Measurements from ENCODE around the gene ARHGAP33. TPM values are rescaled to one million over a fixed set of nuclear protein-coding genes. Genes with fewer than 3 reads are reported as not detected.

The ARHGAP33 gene
- total and polyA plus RNA-seq, 2 donors from 2014 or later: 5.6 to 18.5 TPM

DNA sequence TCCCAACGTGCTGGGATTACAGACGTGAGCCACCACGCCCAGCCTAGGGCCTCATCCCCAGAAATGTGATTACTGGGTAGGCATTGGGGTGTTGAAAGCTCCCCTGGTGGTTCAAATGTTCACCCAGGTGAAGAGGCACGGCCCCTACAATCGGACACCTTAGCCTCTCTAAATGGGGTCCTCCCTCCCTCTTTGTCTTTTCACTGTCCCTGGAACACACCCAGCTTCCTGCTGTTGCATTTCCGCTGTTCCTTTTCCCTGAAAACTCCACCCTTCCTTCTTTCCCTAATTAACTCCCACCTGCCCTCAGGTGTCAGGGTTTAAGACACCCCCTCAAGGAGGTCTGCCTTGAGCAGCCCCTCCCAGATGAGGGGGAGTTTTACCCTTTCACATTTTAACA, 40.9 kb downstream of the ARHGAP33 start:
- intact Hi-C loops (cut with DNase I): no loop called here
- Histone ChIP-seq H3K27me3 (ENCODE audit: control insufficient read depth, insufficient read depth, low read length) (no peaks in the 10 kb centered on the region), H3K36me3 (ENCODE audit: control insufficient read depth in 2 of 3, insufficient read depth in 3 of 3, low read length in 3 of 3) (no peaks in the 10 kb centered on the region), H3K4me3 (ENCODE audit: low read length in 3 of 3) (no peak overlapping the region), H3K4me1 (ENCODE audit: control insufficient read depth in 2 of 3, insufficient read depth in 2 of 3, low read depth in 1 of 3, low read length in 3 of 3) (peaks cover 0 to 4% (median 0%) of the 10 kb centered on the region in 3 donors), H3K27ac (ENCODE audit: low read depth in 2 of 2, low read length in 2 of 2) (no peak overlapping the region), H3K9ac (ENCODE audit: low read length in 3 of 3) (no peak overlapping the region), H3K9me3 (ENCODE audit: control insufficient read depth in 2 of 3, insufficient read depth in 1 of 3, low read length in 3 of 3) (no peaks in the 10 kb centered on the region)
- TF ChIP-seq, protein P1, sequence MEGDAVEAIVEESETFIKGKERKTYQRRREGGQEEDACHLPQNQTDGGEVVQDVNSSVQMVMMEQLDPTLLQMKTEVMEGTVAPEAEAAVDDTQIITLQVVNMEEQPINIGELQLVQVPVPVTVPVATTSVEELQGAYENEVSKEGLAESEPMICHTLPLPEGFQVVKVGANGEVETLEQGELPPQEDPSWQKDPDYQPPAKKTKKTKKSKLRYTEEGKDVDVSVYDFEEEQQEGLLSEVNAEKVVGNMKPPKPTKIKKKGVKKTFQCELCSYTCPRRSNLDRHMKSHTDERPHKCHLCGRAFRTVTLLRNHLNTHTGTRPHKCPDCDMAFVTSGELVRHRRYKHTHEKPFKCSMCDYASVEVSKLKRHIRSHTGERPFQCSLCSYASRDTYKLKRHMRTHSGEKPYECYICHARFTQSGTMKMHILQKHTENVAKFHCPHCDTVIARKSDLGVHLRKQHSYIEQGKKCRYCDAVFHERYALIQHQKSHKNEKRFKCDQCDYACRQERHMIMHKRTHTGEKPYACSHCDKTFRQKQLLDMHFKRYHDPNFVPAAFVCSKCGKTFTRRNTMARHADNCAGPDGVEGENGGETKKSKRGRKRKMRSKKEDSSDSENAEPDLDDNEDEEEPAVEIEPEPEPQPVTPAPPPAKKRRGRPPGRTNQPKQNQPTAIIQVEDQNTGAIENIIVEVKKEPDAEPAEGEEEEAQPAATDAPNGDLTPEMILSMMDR (IDR thresholded peaks at IDR 0.05; ENCODE audit: borderline replicate concordance, extremely low read depth, insufficient read depth): no peak
- DNase-seq (no peak), FAIRE-seq (no peak)

DNA sequence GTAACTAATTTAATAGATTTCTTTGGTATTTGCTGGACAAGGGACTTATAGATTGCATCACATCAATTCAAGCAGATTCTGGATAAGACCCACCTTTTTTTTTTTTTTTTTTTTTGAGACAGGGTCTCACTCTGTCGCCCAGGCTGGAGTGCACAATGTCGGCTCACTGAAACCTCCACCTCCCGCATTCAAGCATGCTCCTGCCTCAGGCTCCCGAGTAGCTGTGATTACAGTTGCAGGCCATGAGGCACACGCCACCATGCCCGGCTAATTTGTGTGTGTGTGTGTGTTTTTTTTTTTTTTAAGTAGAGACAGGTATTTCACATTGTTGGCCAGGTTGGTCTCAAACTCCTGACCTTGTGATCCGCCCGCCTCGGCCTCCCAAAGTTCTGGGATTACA, 41.5 kb downstream of the ARHGAP33 start:
- no peak overlapping the region for H3K4me3 ChIP-seq (ENCODE audit: low read length in 3 of 3)
- TF ChIP-seq, protein P1 (IDR thresholded peaks at IDR 0.05; ENCODE audit: borderline replicate concordance, extremely low read depth, insufficient read depth): no peak
- FAIRE-seq (no peak), DNase-seq (no peak)
- H3K27ac ChIP-seq (ENCODE audit: low read depth in 2 of 2, low read length in 2 of 2): no peak overlapping the region
- H3K27me3 ChIP-seq (ENCODE audit: control insufficient read depth, insufficient read depth, low read length): no peaks in the 10 kb centered on the region
- no peak overlapping the region for H3K9ac ChIP-seq (ENCODE audit: low read length in 3 of 3)
- peaks cover 0 to 4% (median 0%) of the 10 kb centered on the region in 3 donors for H3K4me1 ChIP-seq (ENCODE audit: control insufficient read depth in 2 of 3, insufficient read depth in 2 of 3, low read depth in 1 of 3, low read length in 3 of 3)
- intact Hi-C loops (cut with DNase I): no loop called here
- H3K36me3 ChIP-seq (ENCODE audit: control insufficient read depth in 2 of 3, insufficient read depth in 3 of 3, low read length in 3 of 3): no peaks in the 10 kb centered on the region
- H3K9me3 ChIP-seq (ENCODE audit: control insufficient read depth in 2 of 3, insufficient read depth in 1 of 3, low read length in 3 of 3): no peaks in the 10 kb centered on the region

DNA sequence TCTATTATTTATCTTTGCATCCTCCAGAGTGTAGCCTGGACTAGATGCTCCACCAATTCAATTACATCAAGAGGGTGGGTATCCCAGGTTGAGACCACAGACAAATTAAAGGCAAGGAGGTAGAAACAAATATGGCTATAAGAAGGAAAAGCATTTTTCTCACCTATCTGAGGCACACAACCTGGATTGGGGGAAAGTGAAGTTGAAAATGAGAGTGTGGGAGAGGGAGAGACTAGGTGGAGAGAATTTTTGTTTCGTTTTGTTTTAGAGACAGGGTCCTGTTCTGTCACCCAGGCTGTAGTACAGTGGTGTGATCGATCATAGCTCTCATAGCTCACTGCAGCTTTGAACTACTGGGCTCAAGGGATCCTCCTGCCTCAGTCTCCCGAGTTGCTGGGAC, 43.1 kb downstream of the ARHGAP33 start:
- H3K9ac ChIP-seq (ENCODE audit: low read length in 3 of 3): no peak overlapping the region
- H3K27ac ChIP-seq (ENCODE audit: low read depth in 2 of 2, low read length in 2 of 2): no peak overlapping the region
- no peaks in the 10 kb centered on the region for H3K9me3 ChIP-seq (ENCODE audit: control insufficient read depth in 2 of 3, insufficient read depth in 1 of 3, low read length in 3 of 3)
- TF ChIP-seq, protein P1 (IDR thresholded peaks at IDR 0.05; ENCODE audit: borderline replicate concordance, extremely low read depth, insufficient read depth): no peak
- no peaks in the 10 kb centered on the region for H3K36me3 ChIP-seq (ENCODE audit: control insufficient read depth in 2 of 3, insufficient read depth in 3 of 3, low read length in 3 of 3)
- no peak overlapping the region for H3K4me3 ChIP-seq (ENCODE audit: low read length in 3 of 3)
- H3K27me3 ChIP-seq (ENCODE audit: control insufficient read depth, insufficient read depth, low read length): no peaks in the 10 kb centered on the region
- intact Hi-C loops (cut with DNase I): no loop called here
- no peak for DNase-seq
- FAIRE-seq: no peak
- H3K4me1 ChIP-seq (ENCODE audit: control insufficient read depth in 2 of 3, insufficient read depth in 2 of 3, low read depth in 1 of 3, low read length in 3 of 3): no peaks in the 10 kb centered on the region

DNA sequence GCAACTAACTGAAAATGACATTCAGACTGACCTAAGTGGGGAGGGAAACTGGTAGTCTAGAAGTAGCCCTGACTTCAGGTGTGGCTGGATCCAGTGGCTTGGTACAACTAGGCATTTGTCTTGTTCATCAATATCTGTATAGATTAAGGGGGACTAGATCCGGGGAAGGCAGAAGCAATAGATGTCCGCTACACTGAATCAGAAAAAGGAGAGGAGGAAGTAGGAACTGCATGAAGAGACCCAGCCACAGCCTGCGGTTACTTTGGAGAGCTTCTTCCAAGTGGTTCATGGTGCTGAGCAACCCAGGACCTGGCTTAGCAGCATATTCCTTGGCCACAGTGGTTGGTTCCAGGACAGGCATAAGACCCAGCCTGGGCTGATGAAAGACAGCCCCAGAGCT, 47.2 kb downstream of the ARHGAP33 start:
- Histone ChIP-seq H3K4me1 (ENCODE audit: control insufficient read depth in 2 of 3, insufficient read depth in 2 of 3, low read depth in 1 of 3, low read length in 3 of 3) (no peaks in the 10 kb centered on the region), H3K4me3 (ENCODE audit: low read length in 3 of 3) (no peak overlapping the region), H3K27ac (ENCODE audit: low read depth in 2 of 2, low read length in 2 of 2) (no peak overlapping the region), H3K9ac (ENCODE audit: low read length in 3 of 3) (no peak overlapping the region), H3K9me3 (ENCODE audit: control insufficient read depth in 2 of 3, insufficient read depth in 1 of 3, low read length in 3 of 3) (no peaks in the 10 kb centered on the region), H3K27me3 (ENCODE audit: control insufficient read depth, insufficient read depth, low read length) (no peaks in the 10 kb centered on the region), H3K36me3 (ENCODE audit: control insufficient read depth in 2 of 3, insufficient read depth in 3 of 3, low read length in 3 of 3) (no peaks in the 10 kb centered on the region)
- no peak for DNase-seq
- FAIRE-seq: no peak
- intact Hi-C loops (cut with DNase I): no loop called here
- TF ChIP-seq, protein P1 (IDR thresholded peaks at IDR 0.05; ENCODE audit: borderline replicate concordance, extremely low read depth, insufficient read depth): no peak

All from kidney (tissue), 14 donors.